GM21723 (cell line): Measurements from ENCODE around the gene ZCCHC13.
"Not testable (repeated sequence)": the region's sequence is repeated elsewhere in the genome, so short reads cannot be mapped to it uniquely, and the experiment has no call there.

Experiments
- ATAC-seq: cut with Tn5 transposase; IDR thresholded peaks from one replicate; pipeline ENCODE4 v1.9.1; 2021; ENCODE audit warnings: mild to moderate bottlenecking, moderate library complexity; ENCODE audit not compliant: unreplicated experiment

Gene ZCCHC13

DNA sequence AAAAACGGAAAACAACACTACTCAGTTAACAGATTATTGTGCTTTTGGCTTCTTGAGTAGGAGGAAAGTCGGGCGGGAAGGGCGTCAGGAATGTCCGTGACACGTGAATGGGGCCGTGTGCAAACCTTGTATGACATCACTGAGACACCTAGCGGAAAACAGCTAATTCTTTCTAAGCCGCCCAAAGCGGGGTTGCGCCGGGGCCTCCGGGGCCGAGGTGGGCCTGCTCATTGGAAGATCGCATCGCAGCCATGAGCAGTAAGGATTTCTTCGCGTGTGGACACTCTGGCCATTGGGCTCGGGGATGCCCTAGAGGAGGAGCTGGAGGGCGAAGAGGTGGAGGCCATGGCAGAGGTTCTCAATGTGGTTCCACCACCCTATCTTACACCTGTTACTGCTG, at the start of gene ZCCHC13:
Gene ZCCHC13 (plus strand): TSS at position 165 of the 400 bp plus-strand sequence. CDS start 87 bp downstream, at position 252.
- ATAC-seq: no peak

DNA sequence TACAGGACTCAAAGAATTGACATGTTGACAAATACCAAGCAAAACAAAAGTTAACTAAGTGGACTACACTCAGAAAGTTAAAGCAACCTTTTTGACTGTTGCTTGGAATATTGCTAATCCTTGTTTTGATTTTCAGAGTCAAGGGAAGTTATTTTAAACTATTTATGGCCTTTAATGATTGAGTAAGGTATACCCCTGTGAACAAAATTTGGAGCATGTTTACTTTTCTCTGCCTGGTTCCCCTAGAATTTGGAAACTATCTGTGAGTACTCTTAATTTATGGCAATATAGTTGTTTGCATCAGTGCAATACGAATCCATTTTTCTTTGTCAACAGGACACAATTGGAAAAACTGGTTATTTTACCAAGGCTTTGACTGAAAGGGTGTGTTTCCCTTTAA, 45.9 kb upstream of the ZCCHC13 start:
- ATAC-seq: not testable (repeated sequence)

DNA sequence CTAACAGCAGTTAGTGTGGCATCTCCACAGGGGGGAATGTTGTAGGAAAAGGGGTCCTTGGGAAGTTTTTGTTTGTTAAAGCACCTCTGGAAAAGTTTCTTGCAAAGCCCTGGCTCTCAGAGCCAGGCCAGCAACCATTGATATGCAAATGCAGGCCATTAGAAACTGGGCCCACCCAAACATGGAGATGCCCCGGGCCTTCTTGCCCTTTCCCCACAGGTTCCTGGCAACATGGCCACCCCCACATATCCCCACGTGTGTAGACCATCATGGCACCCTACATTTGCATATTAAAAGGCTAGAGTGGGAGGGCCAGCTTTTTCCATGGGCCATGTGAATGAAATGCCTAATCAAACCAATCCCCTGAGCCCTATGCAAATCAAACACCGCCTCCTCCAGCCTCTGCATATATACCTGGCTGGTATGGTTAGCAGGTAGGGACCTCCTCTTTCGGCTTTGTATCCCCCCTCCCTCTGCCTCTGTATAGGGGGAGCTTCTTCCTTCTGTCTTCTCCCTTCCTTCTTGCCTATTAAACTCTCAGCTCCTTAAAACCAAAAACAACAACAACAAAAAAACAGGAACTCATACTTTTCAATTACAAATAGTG, 44.0 kb upstream of the ZCCHC13 start:
- no peak for ATAC-seq

DNA sequence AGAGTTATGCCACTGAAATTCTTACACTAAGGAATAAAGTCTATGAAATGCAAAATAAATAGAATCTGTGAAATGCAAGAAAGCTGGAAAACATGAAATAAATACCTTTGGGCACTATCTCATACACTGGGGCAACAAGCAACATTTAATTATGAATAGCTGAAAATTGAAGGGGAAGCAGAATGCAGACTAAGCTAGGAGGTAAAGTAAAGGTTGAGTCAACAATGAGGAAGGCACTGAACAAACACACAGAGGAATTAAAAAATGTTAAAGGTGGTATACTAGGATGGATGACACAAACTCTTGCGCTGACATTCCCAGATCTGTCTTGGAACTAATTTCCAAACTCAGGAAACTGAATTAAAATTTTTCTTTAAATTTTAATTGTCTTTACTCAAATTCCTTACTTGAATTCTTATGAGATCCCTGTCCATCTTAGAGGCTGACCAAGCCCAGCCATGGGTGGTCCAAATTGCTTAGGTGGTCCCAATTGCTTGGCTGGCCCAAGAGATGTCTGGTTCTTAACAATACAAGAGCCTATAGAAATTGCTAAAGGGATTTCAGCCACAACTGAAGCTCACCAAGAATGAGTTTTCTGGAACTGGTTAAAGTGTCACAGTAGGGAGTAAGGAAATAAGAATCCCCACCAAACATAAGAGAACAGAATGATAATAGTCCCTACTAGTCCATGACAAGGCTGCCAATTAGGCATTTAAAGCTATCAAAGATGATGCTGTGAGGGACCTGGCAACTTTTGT, 41.3 kb upstream of the ZCCHC13 start:
- no peak for ATAC-seq

DNA sequence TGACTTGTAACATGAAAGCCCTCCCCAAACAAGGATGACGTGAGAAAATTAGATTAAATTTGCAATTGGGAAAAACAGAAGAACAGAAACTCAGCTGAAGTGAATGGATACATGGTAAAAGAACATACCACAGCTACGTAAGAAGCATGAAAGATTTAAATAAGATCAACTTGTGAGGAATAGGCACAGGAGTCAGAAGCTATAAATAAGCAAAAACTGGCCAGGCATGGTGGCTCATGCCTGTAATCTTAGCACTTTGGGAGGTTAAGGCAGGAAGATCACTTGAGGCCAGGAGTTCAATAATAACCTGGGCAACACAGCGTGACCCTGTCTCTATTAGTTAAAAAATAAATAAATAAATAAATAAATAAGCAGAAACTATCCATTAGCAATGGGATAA, 33.6 kb upstream of the ZCCHC13 start:
- ATAC-seq: no peak

DNA sequence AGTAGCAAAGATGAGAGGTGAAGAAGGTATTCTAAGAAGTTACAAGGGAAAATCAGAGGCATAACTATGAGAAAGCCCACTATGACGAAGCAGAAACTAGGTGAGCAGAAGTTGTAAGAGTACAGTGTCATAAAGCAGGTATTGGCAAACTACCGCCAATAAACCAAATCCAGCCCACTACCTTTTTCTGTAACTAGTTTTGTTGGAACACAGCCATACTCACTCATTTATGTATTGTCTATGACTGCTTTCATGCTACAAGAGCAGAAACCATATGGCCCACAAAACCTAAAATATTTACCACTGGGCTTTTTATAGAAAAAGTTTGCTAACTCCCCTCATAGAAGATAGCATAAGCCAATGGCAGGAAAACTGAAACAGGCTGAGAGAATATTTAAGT, 31.8 kb upstream of the ZCCHC13 start:
- no peak for ATAC-seq

DNA sequence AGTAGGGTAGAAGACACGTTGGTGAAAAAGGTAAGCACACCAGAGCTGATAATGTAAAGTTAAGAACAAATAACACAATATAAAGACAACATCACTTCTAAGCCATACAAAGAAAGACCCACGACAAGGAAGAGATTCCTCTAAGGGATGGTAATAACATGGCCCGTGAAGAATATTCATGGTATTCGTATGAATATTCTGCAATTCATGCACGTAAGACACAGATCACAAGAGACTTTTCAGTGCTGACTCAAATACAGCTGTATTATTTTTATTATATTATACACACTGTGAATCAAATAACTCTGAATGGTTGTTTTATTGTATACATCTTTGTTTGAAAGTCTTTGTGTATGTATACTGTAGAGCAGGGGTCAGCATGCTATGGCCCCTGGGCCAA, 29.5 kb upstream of the ZCCHC13 start:
- ATAC-seq: no peak

DNA sequence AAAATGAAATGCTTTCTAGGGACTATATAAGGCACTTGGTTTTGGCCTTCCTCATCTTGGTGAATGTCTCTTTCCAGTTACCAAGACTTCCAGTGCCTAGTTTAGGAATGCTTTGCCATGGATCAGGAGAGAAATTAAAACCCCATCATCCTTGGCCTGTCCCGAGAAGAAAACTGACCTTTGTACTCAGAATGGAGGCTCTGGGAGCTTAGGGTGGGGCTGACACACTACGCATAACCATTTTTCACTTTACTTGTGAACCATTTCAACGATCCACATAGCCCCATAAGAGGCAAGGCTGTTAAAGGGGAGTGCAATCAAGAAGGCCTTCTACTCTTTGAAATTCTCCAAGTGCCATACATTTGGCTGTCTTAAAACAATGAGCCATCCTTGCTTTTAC, 26.7 kb upstream of the ZCCHC13 start:
- no peak for ATAC-seq

DNA sequence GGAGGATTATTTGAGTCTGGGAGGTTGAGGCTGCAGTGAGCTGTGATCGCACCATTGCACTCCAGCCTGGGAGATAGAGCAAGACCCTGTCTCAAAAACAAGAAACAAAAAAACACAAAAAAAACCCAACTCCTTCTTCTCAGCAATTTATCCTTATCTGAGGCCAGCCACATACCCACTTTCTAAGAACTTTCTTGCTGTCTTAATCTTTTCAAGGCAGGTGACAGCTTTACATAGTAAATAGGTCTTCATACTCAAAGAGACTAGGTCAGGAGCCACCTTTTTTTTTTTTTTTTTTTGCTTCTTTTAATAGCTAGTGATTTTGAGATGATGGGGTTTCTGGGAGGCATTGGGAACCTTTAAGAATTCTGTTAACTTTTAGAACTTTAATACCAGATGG, 26.1 kb upstream of the ZCCHC13 start:
- no peak for ATAC-seq

DNA sequence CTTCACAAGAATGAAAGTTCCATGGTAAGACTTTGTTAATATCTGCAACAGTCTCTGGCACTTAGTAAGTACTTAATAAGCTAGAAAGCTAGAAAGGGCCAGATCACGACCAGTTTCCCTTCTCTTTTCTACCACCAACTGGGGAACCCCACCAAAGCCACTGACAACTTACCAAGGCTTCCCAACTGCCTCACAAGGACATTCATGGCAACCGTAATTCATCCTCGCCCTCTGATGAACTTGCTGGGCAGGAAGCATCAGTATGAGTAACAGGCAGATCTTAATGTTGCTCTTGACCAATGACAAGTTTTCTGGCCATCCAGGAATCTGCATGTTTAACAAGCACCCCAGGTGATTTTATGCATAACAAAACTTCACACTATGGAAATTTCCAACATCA, 23.2 kb upstream of the ZCCHC13 start:
- peak; percentile 76 for ATAC-seq

DNA sequence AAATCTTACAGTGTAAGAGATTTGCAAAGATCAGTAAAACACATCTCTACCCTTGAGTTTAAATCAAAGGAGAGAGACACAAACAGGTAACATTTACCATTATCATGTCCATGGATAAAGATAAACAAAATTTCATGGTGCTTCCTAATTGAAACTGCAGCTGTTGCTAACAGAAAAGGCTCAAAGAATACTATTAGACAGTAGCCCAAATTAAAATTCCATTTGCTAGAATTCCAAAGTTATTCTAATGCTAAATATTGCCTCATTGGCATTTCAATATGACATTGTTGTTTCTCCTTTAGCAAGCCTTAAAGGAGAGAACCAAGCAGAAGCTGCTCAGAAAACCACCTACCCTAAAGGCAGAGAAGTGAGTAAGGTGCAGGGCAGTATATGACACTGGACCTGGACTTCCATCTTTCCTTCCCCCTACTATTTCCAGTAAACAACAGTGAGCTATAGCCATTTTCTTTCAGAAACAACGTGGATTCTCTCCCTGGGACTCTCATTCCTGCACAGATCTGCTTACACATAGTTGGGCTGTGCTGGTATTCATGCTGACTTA, 19.5 kb upstream of the ZCCHC13 start:
- no peak for ATAC-seq

DNA sequence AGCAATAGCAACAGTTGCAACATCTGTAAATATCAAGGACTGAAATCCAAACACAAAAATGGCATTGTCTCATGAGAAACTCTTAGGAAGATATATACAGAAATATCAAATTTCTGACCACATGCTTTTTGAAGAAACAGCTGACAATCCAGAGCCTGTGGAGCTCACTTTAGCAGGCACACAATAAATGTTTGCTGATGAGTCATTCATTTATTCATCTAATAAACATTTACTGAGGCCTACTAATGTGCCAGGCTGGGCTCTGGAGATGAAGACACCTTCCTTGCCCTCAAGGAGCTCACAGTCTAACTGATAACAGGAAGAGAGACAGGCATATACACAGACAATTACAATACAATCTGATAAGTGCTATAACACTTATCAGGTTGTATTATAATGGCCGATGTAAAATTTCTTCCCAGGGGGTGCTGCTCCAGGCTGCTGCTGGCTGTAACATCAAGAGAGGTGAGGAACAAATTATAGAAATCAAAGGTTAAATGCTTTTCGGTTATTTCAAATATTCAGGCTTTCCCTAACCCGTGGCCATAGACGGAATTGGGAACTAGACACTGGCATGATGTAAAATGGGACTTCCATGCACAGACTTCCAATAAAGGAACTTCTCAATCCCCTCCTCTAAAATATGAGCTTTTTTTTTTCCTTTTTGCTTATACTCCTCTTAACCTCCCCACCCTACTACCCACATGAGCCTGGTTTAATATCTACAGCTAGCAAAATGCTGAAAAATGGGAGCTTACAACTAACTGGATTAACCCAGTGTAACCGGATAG, 16.8 kb upstream of the ZCCHC13 start:
- no peak for ATAC-seq

DNA sequence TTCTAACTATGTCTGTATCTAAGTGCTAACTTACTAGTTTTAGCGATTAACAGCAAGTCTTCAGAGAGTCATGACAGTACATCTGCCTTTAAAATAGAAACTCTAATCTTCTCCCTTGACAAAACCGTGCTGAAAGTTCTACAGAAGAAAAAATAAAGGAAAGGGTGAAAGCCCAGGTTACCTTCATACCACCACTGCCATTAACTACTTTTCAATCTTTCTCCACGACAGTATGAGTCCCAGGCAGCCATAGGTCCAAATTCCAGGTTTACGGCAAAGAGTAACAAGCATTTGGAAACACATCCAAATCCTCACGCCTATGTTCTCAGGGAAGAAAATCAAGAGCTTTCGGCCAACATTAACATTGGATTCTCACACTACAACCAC, 12.4 kb upstream of the ZCCHC13 start:
- no peak for ATAC-seq

DNA sequence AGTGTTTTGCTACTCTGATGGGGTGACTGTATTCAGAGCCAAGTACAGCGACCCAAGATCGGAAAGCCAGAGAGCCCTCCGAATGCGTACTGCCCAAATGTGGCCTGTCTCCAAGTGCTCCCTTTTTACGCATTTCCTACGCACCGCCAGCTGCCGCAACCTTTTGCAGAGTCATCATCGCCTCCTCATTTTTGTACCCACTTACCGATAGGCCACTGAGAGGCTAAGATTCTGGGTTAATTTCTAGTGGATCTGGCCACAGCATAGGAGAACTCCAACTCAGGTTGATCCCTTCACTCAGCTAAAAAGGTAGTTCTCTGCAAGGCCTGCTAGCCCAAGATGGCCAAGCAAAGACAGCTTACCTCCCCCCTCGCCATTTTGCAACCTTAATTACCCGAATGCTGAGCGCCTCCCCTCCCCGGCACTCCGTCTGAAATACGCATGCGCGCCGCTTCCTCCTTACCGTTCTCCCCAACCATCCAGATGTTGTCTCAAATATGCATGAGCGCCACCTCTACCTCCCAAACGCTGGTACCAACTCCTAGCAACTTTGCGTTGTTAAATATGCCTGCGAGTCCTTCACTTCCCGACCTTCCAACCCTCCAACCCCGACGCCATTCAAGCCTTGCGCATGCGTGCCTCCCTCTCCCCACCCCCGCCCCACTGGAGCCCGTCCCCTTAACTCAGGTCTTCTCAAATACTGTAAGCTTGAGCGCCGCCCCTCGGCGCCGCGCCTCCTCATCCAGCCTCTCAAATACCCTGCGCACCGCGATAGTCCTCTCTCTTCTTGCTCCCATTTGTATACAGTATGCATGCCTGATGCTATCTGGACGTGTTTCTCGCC, 11.8 kb upstream of the ZCCHC13 start:
- ATAC-seq: peak; percentile 93

DNA sequence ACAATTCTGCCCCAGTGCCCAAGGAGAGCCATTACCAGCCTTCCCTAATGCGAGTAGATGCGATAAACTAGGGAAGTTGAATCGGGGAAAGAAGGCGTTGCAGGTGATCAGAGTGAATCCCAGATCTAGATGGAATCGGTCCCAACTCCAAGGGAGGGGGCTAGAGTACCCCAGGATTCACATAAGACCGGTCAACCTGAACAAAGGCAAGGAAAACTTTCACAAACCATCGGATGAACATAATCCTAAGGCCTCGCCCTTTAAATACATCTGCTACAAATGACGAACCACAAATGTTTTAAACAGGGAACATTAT, 11.2 kb upstream of the ZCCHC13 start:
- peak; percentile 2 for ATAC-seq

DNA sequence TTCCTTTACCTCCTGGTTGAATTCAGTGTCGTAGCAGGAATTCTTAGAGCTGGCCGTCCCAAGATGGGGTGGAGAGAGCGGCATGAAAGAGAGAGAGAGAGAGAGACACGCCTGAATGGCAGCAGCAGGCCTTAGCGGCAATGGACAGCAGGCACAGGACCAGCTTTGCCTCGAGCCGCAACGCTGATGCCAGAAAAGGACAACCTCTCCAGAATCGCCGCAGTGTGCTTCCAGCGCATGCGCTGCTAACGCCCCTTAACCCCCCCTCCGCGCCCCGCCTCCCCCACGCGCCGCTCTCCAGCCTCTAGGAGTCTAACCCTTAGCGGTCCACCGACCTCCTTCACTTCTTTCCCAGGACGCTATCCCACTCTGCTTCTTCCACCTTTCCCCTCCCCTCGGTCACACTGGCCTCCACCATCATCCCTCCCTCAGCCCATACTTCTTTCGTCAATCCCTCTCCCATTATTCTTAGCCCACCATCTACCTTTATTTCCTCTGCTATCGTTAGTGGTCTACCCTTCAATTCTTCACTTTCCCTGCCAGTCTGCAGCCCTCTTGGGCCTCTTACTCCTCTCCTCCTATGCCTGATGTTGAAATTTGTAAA, 10.5 kb upstream of the ZCCHC13 start:
- ATAC-seq: no peak

DNA sequence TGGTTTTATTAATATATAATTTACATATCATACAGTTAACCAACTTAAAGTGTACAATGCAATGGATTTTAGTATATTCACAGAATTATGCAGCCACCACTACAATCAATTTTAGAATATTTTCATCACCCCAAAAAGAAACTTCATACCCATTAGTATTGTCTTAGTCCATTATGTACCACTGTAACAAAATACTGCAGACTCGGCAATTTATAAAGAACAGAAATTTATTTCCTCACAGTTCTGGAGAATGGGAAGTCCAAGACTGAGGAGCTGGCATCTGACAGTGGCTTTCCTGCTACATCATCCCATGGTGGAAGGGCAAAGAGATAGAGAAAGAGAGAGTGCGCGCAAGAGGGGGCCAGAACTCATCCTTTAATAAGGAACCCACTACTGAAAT, 8.9 kb upstream of the ZCCHC13 start:
- no peak for ATAC-seq

DNA sequence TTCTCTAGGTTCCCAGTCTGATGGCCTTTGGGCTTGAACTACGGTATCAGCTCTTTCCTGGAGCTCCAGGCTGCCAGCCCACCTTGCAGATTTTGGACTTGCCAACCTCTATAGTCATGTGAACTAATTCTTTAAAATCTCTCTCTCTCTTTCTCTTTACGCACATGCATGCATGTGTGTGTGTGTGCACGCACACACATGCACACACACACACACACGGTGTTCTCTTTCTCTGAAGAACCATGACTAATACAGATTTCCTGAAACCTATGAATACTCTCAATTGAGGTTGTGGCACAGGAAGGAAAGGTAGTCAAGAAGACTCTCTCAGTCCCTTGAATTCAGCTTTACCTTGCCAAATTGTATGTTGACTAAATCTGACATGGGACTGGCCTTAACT, 6.2 kb upstream of the ZCCHC13 start:
- ATAC-seq: no peak

DNA sequence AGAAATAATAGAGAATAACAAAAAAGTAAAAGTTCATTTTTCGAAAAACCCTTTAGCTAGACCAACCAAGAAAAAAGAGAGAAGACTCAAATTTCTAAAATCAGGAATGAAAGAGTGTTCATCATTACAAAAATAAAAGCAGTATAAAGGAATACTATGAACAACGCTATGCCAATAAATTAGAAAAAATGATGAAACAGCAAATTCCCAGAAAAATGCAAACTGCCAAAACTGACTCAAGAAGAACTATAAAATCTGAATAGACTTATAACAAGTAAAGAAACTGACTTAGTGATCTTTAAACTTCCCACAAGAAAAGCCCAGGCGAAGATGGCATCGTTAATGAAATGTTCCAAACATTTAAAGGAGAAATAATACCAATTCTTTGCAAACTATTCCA, 3.1 kb upstream of the ZCCHC13 start:
- no peak for ATAC-seq

DNA sequence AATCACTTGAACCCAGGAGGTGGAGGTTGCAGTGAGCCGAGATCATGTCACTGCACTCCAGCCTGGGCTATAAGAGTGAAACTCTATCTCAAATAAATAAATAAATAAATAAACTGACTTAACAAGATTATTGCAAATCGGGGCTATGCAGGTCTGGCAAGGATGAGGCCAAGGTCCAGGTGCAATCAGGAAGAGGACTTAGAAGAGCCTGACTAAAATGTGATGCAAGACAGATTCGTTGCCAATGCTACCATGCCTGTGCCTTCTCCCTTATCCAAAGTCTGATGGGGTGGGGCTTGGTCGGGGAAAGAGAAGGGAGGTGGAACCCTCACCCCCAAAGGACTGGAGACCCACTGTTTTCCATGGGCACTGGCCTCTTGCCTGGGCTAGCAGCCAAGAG, 14.7 kb downstream of the ZCCHC13 start:
- ATAC-seq: no peak

DNA sequence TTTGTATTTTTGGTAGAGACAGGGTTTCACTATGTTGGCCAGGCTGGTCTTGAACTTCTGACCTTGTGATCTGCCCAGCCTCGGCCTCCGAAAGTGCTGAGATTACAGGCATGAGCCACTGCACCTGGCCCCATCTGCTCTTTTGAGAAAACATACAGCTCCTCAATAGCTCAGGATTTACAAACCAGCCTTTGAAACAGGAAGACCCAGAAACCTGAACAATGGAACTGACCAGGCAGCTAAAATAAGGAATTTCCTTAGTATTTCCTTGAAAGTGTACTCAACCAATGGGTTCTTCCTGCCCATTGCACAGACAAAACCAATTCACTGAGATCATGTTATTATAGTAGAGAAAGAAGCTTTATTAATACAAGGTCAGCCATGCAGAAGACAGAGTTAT, 15.3 kb downstream of the ZCCHC13 start:
- ATAC-seq: not testable (repeated sequence)
